Left cardiac atrium (tissue), 4 donors: ENCODE results near the gene SCFD2. TPM values are rescaled to one million over a fixed set of nuclear protein-coding genes. Genes with fewer than 3 reads are reported as not detected.
A peak's percentile ranks its signal among the peaks of the same experiment; 100 is the strongest.

Experiments
- ATAC-seq, 2 donors: fragments of 200-7000 bp; cut with Tn5 transposase; one replicate each; pipeline ENCODE4 v1.9.1; 2020; ENCODE audit warnings: mild to moderate bottlenecking in 2 of 2, moderate library complexity in 2 of 2
- DNase-seq: peaks from one replicate; pipeline ENCODE4 v3.0.0-alpha.2; 2020
- intact Hi-C, 2 donors: fragments of 100-400 bp; cut with DNase I; formaldehyde crosslinking; loops; one replicate each; pipeline versions ENCODE4 v1.14.1 to v1.15.1; 2022 to 2023
- total RNA-seq, 2 donors: library from RNA; stranded (reverse); fragmentation: NEBNext Ultra II Directional; extraction: Animal tissue kit (Norgen Biotek cat#: 25700); gene quantifications; one replicate each; pipeline ENCODE4 v1.2.1, GENCODE V29; 2021
- donor health status: DM: no; HTN: yes; CAD: no.
- donor health status: DM: no; HTN: yes; CAD: no; lungs with severe emphysema.
- donor health status: DM: yes; HTN: yes; CAD: no.
- donor health status: Dilated cardiomyopathy.

The SCFD2 gene
- total RNA-seq, 2 donors from 2014 or later, result 9.3 to 13.8 TPM

- intact Hi-C loops, result loop anchor here in 1 of 2 donors (10.0 kb wide), 1 partner anchor 69 kb away; no protein-coding TSS in a partner anchor
- DNase-seq, result no peak
- ATAC-seq, result no peak
Observed at GRCh38 chr4:52876069-52876468, 489.8 kb downstream of the SCFD2 start.

GRCh38 chr4:52874948-52875347 is 490.9 kb downstream of the SCFD2 start:
- ATAC-seq (no peak), DNase-seq (no peak)
- intact Hi-C loops, result loop anchor here in 1 of 2 donors (10.0 kb wide), 1 partner anchor 70 kb away; no protein-coding TSS in a partner anchor

- ATAC-seq (peak; percentile 20 to 41), DNase-seq (no peak)
- intact Hi-C loops, result loop anchor here in 1 of 2 donors (10.0 kb wide), 1 partner anchor 71 kb away; no protein-coding TSS in a partner anchor
Observed at GRCh38 chr4:52873861-52874343, 492.0 kb downstream of the SCFD2 start.

GRCh38 chr4:52873191-52873590 is 492.7 kb downstream of the SCFD2 start:
- intact Hi-C loops, result loop anchor here in 1 of 2 donors (10.0 kb wide), 1 partner anchor 72 kb away; no protein-coding TSS in a partner anchor
- ATAC-seq (no peak), DNase-seq (no peak)

GRCh38 chr4:52870225-52870624 is 495.6 kb downstream of the SCFD2 start:
- DNase-seq, result peak; percentile 39
- intact Hi-C loops, result loop anchor here in 1 of 2 donors (10.0 kb wide), 1 partner anchor 75 kb away; no protein-coding TSS in a partner anchor
- ATAC-seq, result peak; percentile 19 to 21

- ATAC-seq (no peak), DNase-seq (no peak)
- intact Hi-C loops, result loop anchor here (10.0 kb wide), 2 partner anchors 75 to 145 kb away; no protein-coding TSS in a partner anchor
Observed at GRCh38 chr4:52869656-52870055, 496.2 kb downstream of the SCFD2 start.

- intact Hi-C loops, result loop anchor here in 1 of 2 donors (10.0 kb wide), 1 partner anchor 144 kb away; no protein-coding TSS in a partner anchor
- DNase-seq, result peak; percentile 71
- ATAC-seq, result peak; percentile 61 to 81
Observed at GRCh38 chr4:52869196-52869595, 496.7 kb downstream of the SCFD2 start.

- ATAC-seq (peak; percentile 73 to 75), DNase-seq (peak; percentile 45)
- intact Hi-C loops, result loop anchor here in 1 of 2 donors (10.0 kb wide), 1 partner anchor 143 kb away; no protein-coding TSS in a partner anchor
Observed at GRCh38 chr4:52868133-52868532, 497.7 kb downstream of the SCFD2 start.

- ATAC-seq, result no peak
- intact Hi-C loops, result loop anchor here in 1 of 2 donors (10.0 kb wide), 1 partner anchor 142 kb away; no protein-coding TSS in a partner anchor
Observed at GRCh38 chr4:52867163-52867562, 498.7 kb downstream of the SCFD2 start.

GRCh38 chr4:52866734-52867133 is 499.1 kb downstream of the SCFD2 start:
- no peak for DNase-seq
- intact Hi-C loops, result loop anchor here in 1 of 2 donors (10.0 kb wide), 1 partner anchor 142 kb away; no protein-coding TSS in a partner anchor
- ATAC-seq, result no peak

More at GRCh38 chr4:52867163-52867562, 498.7 kb downstream of the SCFD2 start:
- DNase-seq, result no peak

GRCh38 chr4:52865300-52865699 is 500.6 kb downstream of the SCFD2 start:
- intact Hi-C loops, result loop anchor here in 1 of 2 donors (10.0 kb wide), 1 partner anchor 140 kb away; no protein-coding TSS in a partner anchor
- no peak for ATAC-seq
- no peak for DNase-seq

- intact Hi-C loops, result loop anchor here (5.0 to 10.0 kb wide), 2 partner anchors 140 to 142 kb away; no protein-coding TSS in a partner anchor
- DNase-seq (no peak), ATAC-seq (peak in 1 of 2 donors; percentile 6)
Observed at GRCh38 chr4:52864793-52865192, 501.1 kb downstream of the SCFD2 start.

GRCh38 chr4:52863324-52863723 is 502.5 kb downstream of the SCFD2 start:
- intact Hi-C loops, result loop anchor here (5.0 to 10.0 kb wide), 2 partner anchors 139 to 141 kb away; no protein-coding TSS in a partner anchor
- ATAC-seq (no peak), DNase-seq (no peak)

GRCh38 chr4:52862639-52863161 is 503.2 kb downstream of the SCFD2 start:
- ATAC-seq, result peak; percentile 8 to 14
- intact Hi-C loops, result loop anchor here (5.0 to 10.0 kb wide), 2 partner anchors 138 to 140 kb away; no protein-coding TSS in a partner anchor
- DNase-seq, result no peak

GRCh38 chr4:52861879-52862616 is 503.8 kb downstream of the SCFD2 start, which contains the start of gene RASL11B:
Gene RASL11B (plus strand): TSS chr4:52862317. CDS start chr4:52862508, 191 bp downstream.
- intact Hi-C loops, result loop anchor here (5.0 to 10.0 kb wide), 2 partner anchors 137 to 140 kb away; no protein-coding TSS in a partner anchor
- ATAC-seq (peak; percentile 96 to 98), DNase-seq (peak; percentile 88)

GRCh38 chr4:52861171-52861823 is 504.6 kb downstream of the SCFD2 start:
- intact Hi-C loops, result loop anchor here (5.0 to 10.0 kb wide), 2 partner anchors 136 to 139 kb away; no protein-coding TSS in a partner anchor
- DNase-seq (no peak), ATAC-seq (peak in 1 of 2 donors; percentile 7)

GRCh38 chr4:52860361-52860760 is 505.5 kb downstream of the SCFD2 start:
- intact Hi-C loops, result loop anchor here (5.0 to 10.0 kb wide), 2 partner anchors 136 to 138 kb away; no protein-coding TSS in a partner anchor
- no peak for DNase-seq
- no peak for ATAC-seq

- intact Hi-C loops, result no loop called here
- ATAC-seq (no peak), DNase-seq (no peak)
Observed at GRCh38 chr4:52856801-52857200, 509.1 kb downstream of the SCFD2 start.
